ENCODE results near the gene CHPF2. TPM values are rescaled to one million over a fixed set of nuclear protein-coding genes. Genes with fewer than 3 reads are reported as not detected.

CHPF2 gene
- total and polyA plus RNA-seq, 9 donors, result 8.4 to 36.2 (median 27.9) TPM

DNA sequence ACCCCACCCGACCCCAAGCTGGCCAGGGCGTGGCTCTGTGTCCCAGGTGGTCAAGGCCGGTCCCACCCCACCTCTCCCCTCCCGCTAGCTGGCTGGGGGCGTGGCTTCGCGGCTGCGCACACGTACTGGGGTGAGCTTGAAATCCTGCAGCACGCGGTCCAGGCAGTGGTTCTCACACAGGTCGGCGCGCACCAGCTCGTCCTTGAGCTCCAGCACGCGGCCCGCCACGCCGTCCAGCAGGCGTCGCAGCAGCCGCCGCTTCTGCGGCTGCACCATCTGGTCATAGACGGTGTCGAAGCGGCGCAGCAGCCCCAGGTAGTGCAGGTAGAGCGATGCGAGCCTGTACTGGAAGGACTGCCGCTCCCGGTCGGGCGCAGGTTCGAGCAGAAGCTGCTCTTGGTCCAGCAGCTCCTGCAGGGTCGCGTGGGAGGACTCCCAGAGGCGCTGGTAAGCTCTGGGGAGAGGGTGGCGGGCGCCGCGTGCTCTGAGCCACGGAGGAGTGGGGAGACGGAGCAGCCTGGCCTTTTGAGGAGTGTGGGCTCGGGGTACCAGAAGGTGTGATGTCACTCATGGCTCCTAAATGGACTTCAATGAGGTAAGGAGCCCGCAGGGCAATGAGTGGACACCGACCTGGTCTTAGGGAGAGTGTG lies 27.8 kb upstream of the CHPF2 start:
- TF ChIP-seq, protein P1, sequence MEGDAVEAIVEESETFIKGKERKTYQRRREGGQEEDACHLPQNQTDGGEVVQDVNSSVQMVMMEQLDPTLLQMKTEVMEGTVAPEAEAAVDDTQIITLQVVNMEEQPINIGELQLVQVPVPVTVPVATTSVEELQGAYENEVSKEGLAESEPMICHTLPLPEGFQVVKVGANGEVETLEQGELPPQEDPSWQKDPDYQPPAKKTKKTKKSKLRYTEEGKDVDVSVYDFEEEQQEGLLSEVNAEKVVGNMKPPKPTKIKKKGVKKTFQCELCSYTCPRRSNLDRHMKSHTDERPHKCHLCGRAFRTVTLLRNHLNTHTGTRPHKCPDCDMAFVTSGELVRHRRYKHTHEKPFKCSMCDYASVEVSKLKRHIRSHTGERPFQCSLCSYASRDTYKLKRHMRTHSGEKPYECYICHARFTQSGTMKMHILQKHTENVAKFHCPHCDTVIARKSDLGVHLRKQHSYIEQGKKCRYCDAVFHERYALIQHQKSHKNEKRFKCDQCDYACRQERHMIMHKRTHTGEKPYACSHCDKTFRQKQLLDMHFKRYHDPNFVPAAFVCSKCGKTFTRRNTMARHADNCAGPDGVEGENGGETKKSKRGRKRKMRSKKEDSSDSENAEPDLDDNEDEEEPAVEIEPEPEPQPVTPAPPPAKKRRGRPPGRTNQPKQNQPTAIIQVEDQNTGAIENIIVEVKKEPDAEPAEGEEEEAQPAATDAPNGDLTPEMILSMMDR (IDR thresholded peaks at IDR 0.05), result no peak
- TF ChIP-seq EP300 (IDR thresholded peaks at IDR 0.05), result no peak
- no peak for TF ChIP-seq POLR2A (IDR thresholded peaks at IDR 0.05)
- intact Hi-C loops (cut with DNase I), result no loop called here
- H3K4me3 ChIP-seq, result no peak overlapping the region
- no peaks in the 10 kb centered on the region for H3K36me3 ChIP-seq
- no peaks in the 10 kb centered on the region for H3K9me3 ChIP-seq
- DNase-seq, result no peak
- H3K27ac ChIP-seq, result no peak overlapping the region
- 57 to 69% (median 65%) methylated on average over 48 of the region's 48 CpGs for WGBS, 3 donors
- no peaks in the 10 kb centered on the region for H3K27me3 ChIP-seq
- peaks cover 4% of the 10 kb centered on the region for H3K4me1 ChIP-seq (ENCODE audit: insufficient read depth)

GRCh38 chr7:151205730-151206129 lies 26.6 kb upstream of the CHPF2 start:
- Histone ChIP-seq H3K9me3 (no peaks in the 10 kb centered on the region), H3K27ac (no peak overlapping the region), H3K36me3 (no peaks in the 10 kb centered on the region), H3K4me3 (no peak overlapping the region), H3K27me3 (no peaks in the 10 kb centered on the region), H3K4me1 (ENCODE audit: insufficient read depth) (no peaks in the 10 kb centered on the region)
- TF ChIP-seq, protein P1 (IDR thresholded peaks at IDR 0.05), result no peak
- TF ChIP-seq EP300 (IDR thresholded peaks at IDR 0.05) (no peak), POLR2A (IDR thresholded peaks at IDR 0.05) (no peak)
- no peak for DNase-seq
- intact Hi-C loops (cut with DNase I), result no loop called here
- WGBS, 3 donors, result 63 to 64% (median 64%) methylated on average over 6 of the region's 6 CpGs

DNA sequence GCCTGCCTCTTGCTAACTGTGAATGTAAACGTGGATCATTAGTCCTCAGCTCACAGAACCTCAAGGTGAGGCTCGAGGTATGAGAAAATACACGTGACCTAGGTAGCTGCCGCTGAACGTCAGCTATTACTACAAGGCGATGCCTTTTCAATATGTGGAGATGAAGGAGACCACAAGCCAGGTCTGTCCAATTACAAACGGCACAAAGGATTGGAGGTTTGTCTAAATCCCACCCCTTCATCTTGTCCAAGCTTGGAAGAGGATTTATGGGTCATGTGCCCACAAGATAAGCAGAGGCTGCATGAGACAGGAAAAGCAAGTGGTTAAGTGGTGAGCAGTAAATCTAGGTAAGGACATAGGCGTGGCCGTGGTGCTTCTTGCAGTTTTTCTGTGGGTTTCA lies 25.4 kb upstream of the CHPF2 start:
- WGBS, 3 donors, result 40 to 47% (median 43%) methylated on average over 9 of the region's 9 CpGs
- no peaks in the 10 kb centered on the region for H3K27me3 ChIP-seq
- H3K27ac ChIP-seq, result no peak overlapping the region
- no peak overlapping the region for H3K4me3 ChIP-seq
- no peaks in the 10 kb centered on the region for H3K36me3 ChIP-seq
- DNase-seq, result no peak
- TF ChIP-seq, protein P1 (IDR thresholded peaks at IDR 0.05), result no peak
- no peaks in the 10 kb centered on the region for H3K4me1 ChIP-seq (ENCODE audit: insufficient read depth)
- intact Hi-C loops (cut with DNase I), result no loop called here
- H3K9me3 ChIP-seq, result no peaks in the 10 kb centered on the region

GRCh38 chr7:151207315-151207714 lies 25.0 kb upstream of the CHPF2 start:
- no peak for DNase-seq
- no peaks in the 10 kb centered on the region for H3K27me3 ChIP-seq
- intact Hi-C loops (cut with DNase I), result no loop called here
- WGBS, 3 donors, result 64 to 67% (median 67%) methylated on average over 9 of the region's 9 CpGs
- no peaks in the 10 kb centered on the region for H3K36me3 ChIP-seq
- H3K4me3 ChIP-seq, result no peak overlapping the region
- no peaks in the 10 kb centered on the region for H3K9me3 ChIP-seq
- TF ChIP-seq POLR2A (IDR thresholded peaks at IDR 0.05) (no peak), EP300 (IDR thresholded peaks at IDR 0.05) (no peak)
- TF ChIP-seq, protein P1 (IDR thresholded peaks at IDR 0.05), result no peak
- H3K4me1 ChIP-seq (ENCODE audit: insufficient read depth), result no peaks in the 10 kb centered on the region
- H3K27ac ChIP-seq, result no peak overlapping the region
